ENCODE measurements around the gene DNAH1.
A peak's percentile ranks its signal among the peaks of the same experiment; 100 is the strongest.
"Not testable (repeated sequence)": the region's sequence is repeated elsewhere in the genome, so short reads cannot be mapped to it uniquely, and the experiment has no call there.

The DNAH1 gene

GRCh38 chr3:52315977-52316764 is at the start of gene DNAH1:
DNAH1 (plus strand) TSS chr3:52316319; CDS start chr3:52322443, 6,124 bp downstream.
- DNase-seq, result no peak

- DNase-seq, result peak; percentile 68 to 75
Observed at GRCh38 chr3:52268036-52268435, 48.1 kb upstream of the DNAH1 start.

- no peak for DNase-seq
Observed at GRCh38 chr3:52269776-52270175, 46.3 kb upstream of the DNAH1 start.

DNA sequence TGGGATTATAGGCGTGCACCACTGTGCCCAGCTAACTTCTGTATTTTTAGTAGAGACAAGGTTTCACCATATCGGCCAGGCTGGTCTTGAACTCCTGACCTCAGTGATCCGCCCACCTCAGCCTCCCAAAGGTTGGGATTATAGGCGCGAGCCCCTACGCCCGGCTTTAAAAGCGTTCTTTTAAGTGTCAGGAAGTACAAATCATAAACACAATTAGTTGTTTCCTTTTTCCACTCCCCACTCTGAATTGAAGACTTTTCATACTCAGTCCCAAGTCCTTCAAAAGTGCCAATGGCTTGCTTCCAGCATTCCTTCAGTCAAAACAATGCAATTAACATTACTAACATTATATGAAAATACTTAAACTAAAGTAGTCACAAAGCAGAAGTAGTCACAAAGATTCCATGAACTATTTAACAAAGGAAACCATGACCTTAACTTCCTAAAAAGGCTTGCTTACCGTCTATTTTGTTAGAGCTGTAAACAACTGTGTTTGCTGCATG is 45.8 kb upstream of the DNAH1 start:
- DNase-seq, result no peak

DNA sequence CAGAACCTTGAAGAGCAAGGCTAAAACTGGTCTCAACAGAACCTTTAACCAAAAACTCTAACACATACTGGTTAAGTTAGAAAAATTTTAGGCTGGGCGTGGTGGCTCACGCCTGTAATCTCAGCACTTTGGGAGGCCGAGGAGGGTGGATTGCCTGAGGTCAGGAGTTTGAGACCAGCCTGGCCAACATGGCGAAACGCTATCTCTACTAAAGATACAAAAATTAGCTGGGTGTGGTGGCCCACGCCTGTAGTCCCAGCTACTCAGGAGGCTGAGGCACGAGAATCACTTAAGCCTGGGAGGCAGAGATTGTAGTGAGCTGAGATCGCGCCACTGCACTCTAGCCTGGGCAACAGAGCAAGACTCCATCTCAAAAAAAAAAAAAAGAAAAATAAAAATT is 43.9 kb upstream of the DNAH1 start:
- DNase-seq, result not testable (repeated sequence)

DNA sequence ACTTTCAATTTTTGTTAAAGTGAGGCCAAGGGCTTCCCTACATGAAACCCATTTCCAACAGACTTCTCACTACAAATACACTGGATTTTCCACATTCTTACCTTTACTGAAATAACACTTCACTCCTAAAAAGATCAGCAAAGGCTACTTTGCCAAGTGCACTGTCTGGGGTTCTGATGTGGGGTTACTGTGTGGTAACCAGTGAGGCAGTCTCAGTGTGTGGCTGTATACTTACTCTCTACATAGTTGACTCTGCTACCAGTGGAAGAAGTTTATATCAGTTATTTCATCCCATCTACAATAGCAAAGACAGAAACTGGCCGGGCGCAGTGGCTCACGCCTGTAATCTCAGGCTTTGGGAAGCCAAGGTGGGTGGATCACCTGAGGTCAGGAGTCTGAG is 43.3 kb upstream of the DNAH1 start:
- DNase-seq, result no peak

DNA sequence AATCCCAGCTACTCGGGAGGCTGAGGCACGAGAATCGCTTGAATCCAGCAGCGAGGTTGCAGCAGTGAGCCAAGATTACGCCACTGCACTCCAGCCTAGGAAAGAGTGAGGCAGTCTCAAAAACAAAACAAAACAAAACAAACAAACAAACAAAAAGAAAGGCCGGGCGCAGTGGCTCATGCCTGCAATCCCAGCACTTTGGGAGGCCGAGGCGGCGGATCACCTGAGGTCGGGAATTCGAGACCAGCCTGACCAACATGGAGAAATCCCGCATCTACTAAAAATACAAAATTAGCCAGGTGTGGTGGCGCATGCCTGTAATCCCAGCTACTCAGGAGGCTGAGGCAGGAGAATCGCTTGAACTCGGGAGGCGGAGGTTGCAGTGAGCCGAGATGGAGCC is 41.3 kb upstream of the DNAH1 start:
- not testable (repeated sequence) for DNase-seq

DNA sequence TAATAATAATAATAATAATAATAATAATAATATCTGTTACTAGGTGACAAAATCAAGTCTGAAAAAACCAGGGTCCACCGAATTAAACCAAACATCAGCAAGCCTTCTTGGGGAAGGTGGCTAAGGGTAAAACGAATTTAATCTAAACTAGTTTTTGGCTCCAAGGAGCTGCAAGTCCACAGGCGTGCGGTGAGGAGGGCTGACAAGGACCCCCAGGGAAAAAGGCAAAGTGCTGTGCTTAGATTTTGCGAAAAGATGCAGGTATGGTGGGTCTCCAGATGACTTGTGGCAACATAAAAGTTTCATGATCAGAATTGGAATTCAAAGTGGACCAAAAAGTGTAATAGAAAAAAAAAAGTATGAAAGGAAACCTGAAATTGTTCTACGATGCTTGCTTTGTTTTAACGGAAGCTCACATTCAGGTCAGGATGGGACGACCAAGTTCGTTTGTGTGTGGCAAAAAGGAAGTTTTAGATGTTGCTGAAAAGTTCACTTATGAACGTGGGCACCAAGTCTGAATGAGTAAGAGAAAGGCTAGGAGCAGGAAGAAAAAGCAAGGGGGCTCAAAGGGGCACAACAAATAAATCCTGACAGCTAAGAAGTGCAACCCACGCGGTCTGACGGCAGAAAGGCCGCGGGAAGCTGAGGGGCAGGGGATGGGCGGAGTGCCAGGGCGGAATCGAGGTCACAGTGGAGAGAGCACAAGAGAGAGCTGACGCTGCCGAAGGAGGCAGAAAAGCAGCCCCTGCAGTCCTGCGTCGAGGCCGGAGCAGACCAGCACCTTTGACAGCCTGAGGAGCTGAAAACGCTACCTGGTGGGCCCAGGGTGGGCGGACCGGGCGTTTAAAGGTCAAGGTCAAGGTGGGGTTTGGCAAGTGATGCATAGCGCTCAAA is 38.8 kb upstream of the DNAH1 start:
- DNase-seq, result peak; percentile 85 to 89

- peak in 1 of 2 experiments; percentile 79 for DNase-seq
Observed at GRCh38 chr3:52277972-52278509, 38.1 kb upstream of the DNAH1 start.

- DNase-seq, result peak; percentile 97 to 99
Observed at GRCh38 chr3:52278510-52279069, 37.5 kb upstream of the DNAH1 start, which contains the start of gene WDR82. WDR82 (minus strand) TSS chr3:52278649; CDS start chr3:52278361, 288 bp downstream.

DNA sequence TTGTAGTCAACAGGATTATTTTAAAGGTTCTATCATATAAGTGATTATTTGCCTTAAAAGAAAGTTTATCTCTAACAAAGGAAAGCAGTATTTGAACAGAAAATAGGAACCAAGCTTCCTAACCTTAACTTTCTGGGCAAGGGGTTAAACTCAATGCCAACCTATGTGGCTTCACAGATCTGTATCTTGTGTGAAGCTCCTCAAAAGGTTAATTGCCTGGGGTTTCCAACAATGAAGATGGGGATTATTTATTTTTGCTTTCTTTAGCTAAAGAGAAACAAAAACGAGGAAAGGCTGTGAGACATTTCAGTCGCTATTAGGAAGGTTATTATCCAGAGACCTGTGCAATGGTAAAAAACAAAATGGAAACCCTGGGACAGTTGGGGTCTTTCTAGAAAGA is 36.5 kb upstream of the DNAH1 start:
- DNase-seq, result no peak

- no peak for DNase-seq
Observed at GRCh38 chr3:52280050-52280461, 36.1 kb upstream of the DNAH1 start.

- peak; percentile 49 for DNase-seq
Observed at GRCh38 chr3:52281981-52282801, 33.9 kb upstream of the DNAH1 start.

DNA sequence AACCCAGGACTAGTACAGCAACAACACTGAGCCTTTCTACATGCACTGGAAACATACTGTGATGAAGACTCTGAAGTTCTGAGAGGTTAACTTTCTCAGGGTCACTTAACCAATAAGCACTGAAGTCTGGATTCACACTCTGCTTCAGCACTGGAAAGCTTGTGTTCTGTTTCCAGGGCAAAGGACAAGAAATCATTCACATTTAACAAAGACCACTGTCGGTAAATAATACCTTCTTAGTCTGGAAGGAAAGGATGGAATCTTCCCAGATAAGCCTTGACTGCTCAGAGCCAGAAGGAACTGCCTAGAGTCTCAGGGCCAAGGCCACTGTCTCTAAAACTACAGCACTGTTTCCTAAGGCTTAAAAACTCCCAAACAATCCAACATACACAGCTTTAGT is 32.8 kb upstream of the DNAH1 start:
- DNase-seq, result no peak

DNA sequence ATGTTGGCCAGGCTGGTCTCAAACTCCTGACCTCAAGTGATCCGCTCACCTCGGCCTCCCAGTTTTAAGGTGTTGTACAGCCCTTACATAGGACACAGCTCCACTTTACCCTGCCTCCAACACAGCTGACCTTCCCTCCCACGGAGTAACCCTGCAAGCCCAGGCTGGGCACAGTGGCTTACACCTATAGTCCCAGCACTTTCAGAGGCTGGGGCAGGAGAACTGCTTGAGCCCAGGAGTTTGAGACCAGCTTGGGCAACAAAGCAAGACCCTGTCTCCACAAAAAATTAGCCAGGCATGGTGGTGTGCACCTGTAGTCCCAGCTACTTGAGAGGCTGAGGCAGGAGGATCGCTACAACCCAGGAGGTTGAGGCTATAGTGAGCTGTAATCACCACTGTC is 32.1 kb upstream of the DNAH1 start:
- DNase-seq, result not testable (repeated sequence)

GRCh38 chr3:52286777-52287110 is 29.4 kb upstream of the DNAH1 start:
- DNase-seq, result no peak

DNA sequence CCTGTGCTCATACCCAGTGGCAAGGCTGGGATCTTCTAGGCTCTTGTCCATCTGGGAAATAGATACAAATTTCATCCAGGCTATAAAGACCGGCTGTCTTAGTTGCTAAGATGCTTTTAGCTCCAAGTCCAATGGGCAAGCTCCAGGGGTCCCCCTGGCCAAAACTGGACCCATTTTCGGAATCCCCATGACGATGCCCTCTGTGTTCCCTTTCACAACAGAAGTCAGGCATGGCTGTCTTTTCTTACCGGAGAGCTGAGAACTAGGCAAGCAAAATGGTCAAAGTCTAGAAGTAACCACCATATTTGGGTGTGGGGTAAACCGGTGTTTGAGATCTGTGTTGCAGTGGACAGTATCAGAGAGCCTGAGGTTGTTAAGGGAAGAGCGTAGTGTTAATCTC is 27.4 kb upstream of the DNAH1 start:
- no peak for DNase-seq

GRCh38 chr3:52289338-52289746 is 26.8 kb upstream of the DNAH1 start:
- no peak for DNase-seq

GRCh38 chr3:52289747-52290595 is 26.1 kb upstream of the DNAH1 start:
- DNase-seq, result no peak

GRCh38 chr3:52290596-52291507 is 25.3 kb upstream of the DNAH1 start:
- no peak for DNase-seq
